HG03175 (cell line): ENCODE results near the gene E2F2.

ENCODE experiments used
- ATAC-seq: cut with Tn5 transposase; IDR thresholded peaks from one replicate; pipeline ENCODE4 v1.9.1; 2021; ENCODE audit warnings: mild to moderate bottlenecking, moderate library complexity; ENCODE audit not compliant: unreplicated experiment

Gene E2F2

GRCh38 chr1:23563003-23563402, 32.0 kb upstream of the E2F2 start:
- ATAC-seq: no peak

- ATAC-seq: no peak
Measured at GRCh38 chr1:23562137-23562876, 31.3 kb upstream of the E2F2 start.

- no peak for ATAC-seq
Measured at GRCh38 chr1:23561813-23562100, 30.7 kb upstream of the E2F2 start.

- ATAC-seq: no peak
Measured at GRCh38 chr1:23561076-23561812, 30.2 kb upstream of the E2F2 start.

- no peak for ATAC-seq
Measured at GRCh38 chr1:23559985-23560741, 29.1 kb upstream of the E2F2 start.

GRCh38 chr1:23559136-23559984, 28.3 kb upstream of the E2F2 start, which contains the start of gene ID3:
TSS of gene ID3 (minus strand) at chr1:23559501. CDS start at chr1:23559426, 75 bp downstream.
- peak; percentile 73 for ATAC-seq

- ATAC-seq: no peak
Measured at GRCh38 chr1:23558872-23559135, 27.8 kb upstream of the E2F2 start.

GRCh38 chr1:23558140-23558871, 27.3 kb upstream of the E2F2 start:
- ATAC-seq: no peak

GRCh38 chr1:23557471-23558124, 26.6 kb upstream of the E2F2 start:
- no peak for ATAC-seq

- no peak for ATAC-seq
Measured at GRCh38 chr1:23556635-23557470, 25.8 kb upstream of the E2F2 start.

GRCh38 chr1:23555986-23556634, 25.1 kb upstream of the E2F2 start:
- no peak for ATAC-seq

GRCh38 chr1:23555270-23555985, 24.4 kb upstream of the E2F2 start:
- ATAC-seq: no peak

- ATAC-seq: peak; percentile 58
Measured at GRCh38 chr1:23554481-23555269, 23.6 kb upstream of the E2F2 start.

- ATAC-seq: no peak
Measured at GRCh38 chr1:23554127-23554480, 23.1 kb upstream of the E2F2 start.

- no peak for ATAC-seq
Measured at GRCh38 chr1:23553231-23554126, 22.4 kb upstream of the E2F2 start.

GRCh38 chr1:23551849-23552248, 20.8 kb upstream of the E2F2 start:
- ATAC-seq: no peak
